Neuronal stem cell (in vitro differentiated cells): ENCODE measurements around the gene EPHB6.

Experiments
- DNase-seq: peaks from one replicate; pipeline ENCODE4 v3.0.0-alpha.2; 2013; ENCODE audit warnings: low spot score
- H2AFZ ChIP-seq: one replicate; pipeline ENCODE4 v1.6.1; 2013; ENCODE audit warnings: mild to moderate bottlenecking, low read length, inconsistent platforms
- H2AK5ac ChIP-seq: 2 replicates; pipeline ENCODE4 v1.6.1; 2013; ENCODE audit warnings: low read depth, mild to moderate bottlenecking, inconsistent platforms, low read length, moderate library complexity, mixed read lengths
- H2BK120ac ChIP-seq: 2 replicates; pipeline ENCODE4 v1.6.1; 2013; ENCODE audit warnings: low read depth, mild to moderate bottlenecking, inconsistent platforms, low read length, moderate library complexity, mixed read lengths
- H2BK12ac ChIP-seq: one replicate; pipeline ENCODE4 v1.6.1; 2013; ENCODE audit warnings: low read length, inconsistent platforms
- H2BK15ac ChIP-seq: 2 replicates; pipeline ENCODE4 v1.6.1; 2013; ENCODE audit warnings: mild to moderate bottlenecking, low read length, inconsistent platforms, mixed read lengths
- H2BK5ac ChIP-seq: one replicate; pipeline ENCODE4 v1.6.1; 2013; ENCODE audit warnings: inconsistent platforms, mild to moderate bottlenecking, low read length, moderate library complexity
- H3K14ac ChIP-seq: one replicate; pipeline ENCODE4 v1.6.1; 2013; ENCODE audit warnings: low read length, inconsistent platforms
- H3K18ac ChIP-seq: 2 replicates; pipeline ENCODE4 v1.6.1; 2013; ENCODE audit warnings: low read length, inconsistent platforms
- H3K23ac ChIP-seq: 2 replicates; pipeline ENCODE4 v1.6.1; 2013; ENCODE audit warnings: low read depth, mild to moderate bottlenecking, mixed read lengths, low read length, inconsistent platforms; ENCODE audit not compliant: poor library complexity
- H3K27ac ChIP-seq: replicated peaks from 3 replicates; pipeline ENCODE4 v1.5.1; 2013; ENCODE audit warnings: low read length, inconsistent platforms
- H3K27me3 ChIP-seq, 3 experiments: 2 replicates each; pipeline ENCODE4 v1.6.1; 2013; ENCODE audit warnings: low read length in 3 of 3, mild to moderate bottlenecking in 2 of 3, inconsistent platforms in 1 of 3, low read depth in 1 of 3, mixed read lengths in 1 of 3, moderate library complexity in 1 of 3; ENCODE audit not compliant: control insufficient read depth in 3 of 3, insufficient read depth in 3 of 3
- H3K36me3 ChIP-seq, 2 donors: replicated peaks in 1 of 2; 2 replicates each; pipeline ENCODE4 v1.6.1; 2013; ENCODE audit warnings: low read length in 2 of 2; ENCODE audit not compliant: control insufficient read depth in 2 of 2, insufficient read depth in 2 of 2
- H3K4ac ChIP-seq: 2 replicates; pipeline ENCODE4 v1.6.1; 2013; ENCODE audit warnings: inconsistent platforms, mild to moderate bottlenecking, low read length, moderate library complexity
- H3K4me1 ChIP-seq, 2 donors: 1 replicate in 1 of 2; 2 replicates in 1 of 2; pipeline ENCODE4 v1.6.1; 2013; ENCODE audit warnings: low read length in 2 of 2, low read depth in 1 of 2; ENCODE audit not compliant: control insufficient read depth in 2 of 2, insufficient read depth in 1 of 2
- H3K4me2 ChIP-seq: one replicate; pipeline ENCODE4 v1.6.1; 2013; ENCODE audit warnings: mild to moderate bottlenecking, low read length, inconsistent platforms; ENCODE audit not compliant: insufficient read depth, poor library complexity, severe bottlenecking
- H3K4me3 ChIP-seq, 2 donors: 2 replicates each; pipeline ENCODE4 v1.5.1; 2013; ENCODE audit warnings: low read length in 2 of 2, mild to moderate bottlenecking in 2 of 2, inconsistent platforms in 1 of 2, moderate library complexity in 1 of 2
- H3K79me1 ChIP-seq: one replicate; pipeline ENCODE4 v1.6.1; 2013; ENCODE audit warnings: low read depth, mild to moderate bottlenecking, inconsistent platforms, low read length, moderate library complexity
- H3K9ac ChIP-seq: one replicate; pipeline ENCODE4 v1.6.1; 2013; ENCODE audit warnings: mild to moderate bottlenecking, low read depth, low read length, inconsistent platforms; ENCODE audit not compliant: poor library complexity
- H3K9me3 ChIP-seq, 2 donors: replicated peaks in 1 of 2; 2 replicates each; pipeline versions ENCODE3 to v1.6.1; 2013; ENCODE audit warnings: low read length in 2 of 2, mild to moderate bottlenecking in 2 of 2, inconsistent platforms in 1 of 2, low read depth in 1 of 2, mixed read lengths in 1 of 2, moderate library complexity in 1 of 2; ENCODE audit not compliant: control insufficient read depth in 2 of 2, insufficient read depth in 1 of 2
- H4K8ac ChIP-seq: one replicate; pipeline ENCODE4 v1.6.1; 2013; ENCODE audit warnings: low read depth, mild to moderate bottlenecking, inconsistent platforms, low read length, moderate library complexity
- H4K91ac ChIP-seq: one replicate; pipeline ENCODE4 v1.6.1; 2013; ENCODE audit warnings: low read length, low read depth, mild to moderate bottlenecking, inconsistent platforms; ENCODE audit not compliant: poor library complexity
- WGBS, 2 donors: extraction: QIAGEN DNeasy Blood & Tissue Kit; methylation state at CpG; one replicate each; pipeline ENCODE4 v1.1.7; 2013; ENCODE audit warnings: missing lambda C conversion rate in 2 of 2, mixed read lengths in 1 of 2; ENCODE audit not compliant: insufficient read length in 2 of 2, insufficient replicate concordance in 1 of 2; ENCODE audit errors: extremely low coverage in 2 of 2; 5-methylcytosine and 5-hydroxymethylcytosine counted together

Gene EPHB6

DNA sequence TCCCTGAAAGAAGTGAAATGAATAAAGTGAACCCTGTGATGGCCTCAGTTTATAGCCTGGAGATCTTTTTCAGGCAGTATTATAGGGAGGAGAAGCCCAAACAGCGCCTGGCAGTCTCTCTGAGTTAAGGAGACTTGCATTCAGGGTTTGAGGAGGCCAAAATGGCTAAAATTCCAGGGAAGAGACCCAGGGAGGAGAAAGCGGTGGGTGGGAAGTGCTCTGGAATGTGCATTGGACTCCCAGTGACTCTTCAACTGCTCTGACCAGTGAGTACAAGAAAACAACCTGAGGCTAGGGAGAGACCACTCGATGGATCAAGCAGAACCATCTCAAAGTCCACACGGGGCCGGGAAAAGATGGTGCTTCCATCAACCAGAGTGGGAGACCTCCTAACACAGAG, 35.3 kb upstream of the EPHB6 start:
- H2AK5ac ChIP-seq = no peak overlapping the region
- H3K27ac ChIP-seq = no peak overlapping the region
- no peak overlapping the region for H4K91ac ChIP-seq
- no peak overlapping the region for H2BK120ac ChIP-seq
- no peak overlapping the region for H2AFZ ChIP-seq
- H3K79me1 ChIP-seq = no peaks in the 10 kb centered on the region
- H3K18ac ChIP-seq = no peak overlapping the region
- H3K4me1 ChIP-seq = no peaks in the 10 kb centered on the region
- H3K36me3 ChIP-seq = no peaks in the 10 kb centered on the region
- no peak overlapping the region for H2BK5ac ChIP-seq
- no peak overlapping the region for H3K4me2 ChIP-seq
- H4K8ac ChIP-seq = no peak overlapping the region
- no peak overlapping the region for H3K9ac ChIP-seq
- H3K9me3 ChIP-seq = no peaks in the 10 kb centered on the region
- WGBS, 2 donors = no CpG with 5 or more reads among the region's 5 CpGs
- no peaks in the 10 kb centered on the region for H3K27me3 ChIP-seq
- H3K4me3 ChIP-seq = no peak overlapping the region
- H2BK15ac ChIP-seq = no peak overlapping the region
- H3K23ac ChIP-seq = no peak overlapping the region
- no peak for DNase-seq
- H2BK12ac ChIP-seq = no peak overlapping the region
- H3K4ac ChIP-seq = no peak overlapping the region
- no peak overlapping the region for H3K14ac ChIP-seq

GRCh38 chr7:142822714-142823113, 32.2 kb upstream of the EPHB6 start:
- Histone ChIP-seq H2BK5ac (no peak overlapping the region), H4K8ac (no peak overlapping the region), H3K4me3 (no peak overlapping the region), H3K27ac (no peak overlapping the region), H3K9me3 (no peaks in the 10 kb centered on the region), H4K91ac (no peak overlapping the region), H2BK15ac (no peak overlapping the region), H2AFZ (no peak overlapping the region), H3K4me2 (no peak overlapping the region), H2BK120ac (no peak overlapping the region), H3K4ac (no peak overlapping the region), H3K23ac (no peak overlapping the region), H3K79me1 (no peaks in the 10 kb centered on the region), H3K4me1 (no peaks in the 10 kb centered on the region), H3K27me3 (no peaks in the 10 kb centered on the region), H3K18ac (no peak overlapping the region), H2BK12ac (no peak overlapping the region), H2AK5ac (no peak overlapping the region), H3K36me3 (no peaks in the 10 kb centered on the region), H3K14ac (no peak overlapping the region), H3K9ac (no peak overlapping the region)
- no CpG with 5 or more reads among the region's 1 CpG for WGBS, 2 donors
- no peak for DNase-seq

DNA sequence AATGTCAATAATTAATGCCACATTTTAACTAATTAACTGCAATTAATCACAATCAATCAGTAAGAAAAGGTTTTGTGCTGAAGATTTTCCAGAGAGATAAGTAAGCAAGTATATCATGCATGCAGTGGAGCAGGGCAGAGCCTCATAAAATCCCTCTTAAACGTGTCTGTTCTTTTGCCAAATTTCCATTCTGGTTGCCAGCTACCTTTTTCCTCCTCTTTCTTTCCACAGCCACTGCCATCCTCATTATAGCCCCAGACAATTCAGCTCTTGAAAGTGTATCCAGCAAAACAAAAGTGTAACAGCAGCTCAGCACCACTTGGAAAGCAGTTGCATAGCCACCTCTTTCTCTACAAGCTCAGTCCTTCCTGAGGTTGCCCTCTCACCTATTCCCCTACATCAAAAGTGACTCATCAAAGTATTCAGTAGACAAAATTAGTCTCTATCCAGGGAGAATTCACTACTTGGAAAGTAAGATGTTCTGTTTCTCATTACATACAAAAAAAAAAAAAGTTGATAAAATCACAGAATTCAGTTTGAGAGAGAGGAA, 26.9 kb upstream of the EPHB6 start:
- Histone ChIP-seq H2BK15ac (no peak overlapping the region), H3K4me3 (no peak overlapping the region), H3K18ac (no peak overlapping the region), H3K27me3 (no peaks in the 10 kb centered on the region), H3K9me3 (no peaks in the 10 kb centered on the region), H3K4me1 (peaks cover 0 to 2% of the 10 kb centered on the region in 2 donors), H3K36me3 (peaks cover 0 to 2% of the 10 kb centered on the region in 2 donors), H2BK5ac (no peak overlapping the region), H3K27ac (no peak overlapping the region), H3K23ac (no peak overlapping the region), H2AK5ac (no peak overlapping the region), H2BK12ac (no peak overlapping the region), H2BK120ac (no peak overlapping the region), H3K4me2 (no peak overlapping the region), H3K9ac (no peak overlapping the region), H3K4ac (no peak overlapping the region), H4K8ac (no peak overlapping the region), H3K79me1 (no peaks in the 10 kb centered on the region), H4K91ac (no peak overlapping the region), H2AFZ (no peak overlapping the region), H3K14ac (no peak overlapping the region)
- WGBS, 2 donors = no CpG with 5 or more reads among the region's 1 CpG
- DNase-seq = peak; percentile 4

DNA sequence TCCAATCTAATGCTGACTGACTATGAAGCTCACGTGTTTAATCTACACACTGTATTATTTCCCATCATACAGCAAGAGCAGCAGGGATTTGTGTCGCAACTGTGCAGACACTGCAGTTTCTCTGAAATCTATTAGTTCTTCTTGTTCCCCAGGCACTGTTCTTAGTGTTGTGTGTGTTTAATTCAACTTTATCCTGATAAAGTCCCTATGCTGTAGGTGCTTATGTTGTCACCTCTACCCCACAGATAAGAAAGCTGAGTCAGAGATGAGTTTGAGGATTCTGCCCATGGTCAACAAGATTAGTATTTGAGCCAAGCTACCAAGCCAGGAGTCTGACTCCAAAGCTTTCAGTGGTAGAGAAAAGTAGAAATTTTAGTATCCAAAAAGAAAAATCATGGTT, 22.5 kb upstream of the EPHB6 start:
- no peak overlapping the region for H2BK12ac ChIP-seq
- no CpG with 5 or more reads among the region's 2 CpGs for WGBS, 2 donors
- no peak overlapping the region for H2BK5ac ChIP-seq
- H3K18ac ChIP-seq = no peak overlapping the region
- H4K91ac ChIP-seq = no peak overlapping the region
- no peak overlapping the region for H2BK15ac ChIP-seq
- H3K4ac ChIP-seq = no peak overlapping the region
- H3K4me2 ChIP-seq = no peak overlapping the region
- H3K27ac ChIP-seq = no peak overlapping the region
- no peaks in the 10 kb centered on the region for H3K79me1 ChIP-seq
- H3K9ac ChIP-seq = no peak overlapping the region
- no peak overlapping the region for H3K14ac ChIP-seq
- peaks cover 0 to 2% of the 10 kb centered on the region in 2 donors for H3K4me1 ChIP-seq
- H3K36me3 ChIP-seq = peaks cover 0 to 2% of the 10 kb centered on the region in 2 donors
- no peaks in the 10 kb centered on the region for H3K9me3 ChIP-seq
- no peak overlapping the region for H3K4me3 ChIP-seq
- H4K8ac ChIP-seq = no peak overlapping the region
- no peak overlapping the region for H3K23ac ChIP-seq
- no peak overlapping the region for H2BK120ac ChIP-seq
- no peak overlapping the region for H2AFZ ChIP-seq
- no peak overlapping the region for H2AK5ac ChIP-seq
- DNase-seq = no peak
- H3K27me3 ChIP-seq = no peaks in the 10 kb centered on the region
